H1 (cell line): ENCODE data around the gene WDR27.

Experiments used
- ATF2 ChIP-seq: IDR thresholded peaks from 2 replicates; pipeline ENCODE4 v1.6.1; 2012; ENCODE audit warnings: low read length, inconsistent platforms
- BRCA1 ChIP-seq: IDR thresholded peaks from 2 replicates; pipeline ENCODE4 v1.6.1; 2012; ENCODE audit warnings: low read depth, low read length, improper control_type of control experiment
- CREB1 ChIP-seq: IDR thresholded peaks from 2 replicates; pipeline ENCODE4 v1.6.1; 2012; ENCODE audit warnings: inconsistent platforms
- CTCF ChIP-seq, 3 experiments: IDR thresholded peaks; 1 replicate in 2 of 3; 2 replicates in 1 of 3; pipeline versions ENCODE4 v1.5.1 to v1.6.1; 2011; ENCODE audit warnings: low read length in 3 of 3, mild to moderate bottlenecking in 3 of 3, inconsistent platforms in 2 of 3, low read depth in 1 of 3, moderate library complexity in 1 of 3; ENCODE audit not compliant: insufficient read depth in 1 of 3; ENCODE audit errors: control extremely low read depth in 1 of 3
- EGR1 ChIP-seq: IDR thresholded peaks from 2 replicates; pipeline ENCODE4 v1.6.1; 2011; ENCODE audit warnings: low read depth, low read length, borderline replicate concordance
- HDAC6 ChIP-seq: IDR thresholded peaks from one replicate; pipeline ENCODE4 v1.7.1; 2012; ENCODE audit warnings: low read depth, mild to moderate bottlenecking, inconsistent platforms, low read length, moderate library complexity
- JUN ChIP-seq: IDR thresholded peaks from 2 replicates; pipeline ENCODE4 v1.6.1; 2011; ENCODE audit warnings: low read depth, mild to moderate bottlenecking, improper control_type of control experiment, low read length
- MAX ChIP-seq: IDR thresholded peaks from 2 replicates; pipeline ENCODE4 v1.6.1; 2012; ENCODE audit warnings: inconsistent platforms
- RNF2 ChIP-seq: fragments of 200-900, 300-1000 bp; sonication (generic); IDR thresholded peaks from 2 replicates; pipeline ENCODE4 v1.7.1; 2016; ENCODE audit warnings: borderline replicate concordance, low read depth, mild to moderate bottlenecking, antibody characterized with exemption, low read length; ENCODE audit not compliant: poor library complexity, severe bottlenecking; ENCODE audit errors: missing control alignments
- TAF1 ChIP-seq: IDR thresholded peaks from 2 replicates; pipeline ENCODE4 v1.6.1; 2011; ENCODE audit warnings: mild to moderate bottlenecking, low read depth, low read length
- USF2 ChIP-seq: IDR thresholded peaks from 2 replicates; pipeline ENCODE4 v1.6.1; 2011; ENCODE audit warnings: low read length, improper control_type of control experiment
- ZNF274 ChIP-seq: IDR thresholded peaks from 2 replicates; pipeline ENCODE4 v1.7.0; 2012; ENCODE audit warnings: low read length, borderline replicate concordance; ENCODE audit errors: extremely low read depth

GRCh38 chr6:169647637-169648036 lies 54.2 kb downstream of the WDR27 start:
- no peak for TF ChIP-seq ZNF274
- no peak for TF ChIP-seq MAX
- no peak for TF ChIP-seq JUN
- TF ChIP-seq CREB1: no peak
- no peak for TF ChIP-seq HDAC6
- TF ChIP-seq RNF2: no peak
- no peak for TF ChIP-seq CTCF (IDR thresholded peaks at IDR 0.05; ENCODE audit: control extremely low read depth in 1 of 3, insufficient read depth in 1 of 3, low read depth in 1 of 3, low read length in 3 of 3)
- no peak for TF ChIP-seq BRCA1
- no peak for TF ChIP-seq TAF1
- TF ChIP-seq EGR1: no peak
- no peak for TF ChIP-seq ATF2
- TF ChIP-seq USF2: no peak
